ENCODE measurements around the gene MTX1. TPM values are rescaled to one million over a fixed set of nuclear protein-coding genes. Genes with fewer than 3 reads are reported as not detected.

The MTX1 gene
- total and polyA plus RNA-seq, 9 donors = 15.6 to 35.4 (median 27.7) TPM

GRCh38 chr1:155236451-155236850 lies 28.0 kb downstream of the MTX1 start:
- no peak overlapping the region for H3K27ac ChIP-seq
- no peaks in the 10 kb centered on the region for H3K27me3 ChIP-seq
- no peak overlapping the region for H3K4me3 ChIP-seq
- 72 to 81% (median 80%) methylated on average over 5 of the region's 5 CpGs for WGBS, 3 donors
- DNase-seq = no peak
- H3K36me3 ChIP-seq = no peaks in the 10 kb centered on the region
- H3K4me1 ChIP-seq (ENCODE audit: insufficient read depth) = peaks cover 11% of the 10 kb centered on the region
- intact Hi-C loops (cut with DNase I) = no loop called here
- no peaks in the 10 kb centered on the region for H3K9me3 ChIP-seq
- no peak for TF ChIP-seq EP300 (IDR thresholded peaks at IDR 0.05)
- TF ChIP-seq, protein P1, sequence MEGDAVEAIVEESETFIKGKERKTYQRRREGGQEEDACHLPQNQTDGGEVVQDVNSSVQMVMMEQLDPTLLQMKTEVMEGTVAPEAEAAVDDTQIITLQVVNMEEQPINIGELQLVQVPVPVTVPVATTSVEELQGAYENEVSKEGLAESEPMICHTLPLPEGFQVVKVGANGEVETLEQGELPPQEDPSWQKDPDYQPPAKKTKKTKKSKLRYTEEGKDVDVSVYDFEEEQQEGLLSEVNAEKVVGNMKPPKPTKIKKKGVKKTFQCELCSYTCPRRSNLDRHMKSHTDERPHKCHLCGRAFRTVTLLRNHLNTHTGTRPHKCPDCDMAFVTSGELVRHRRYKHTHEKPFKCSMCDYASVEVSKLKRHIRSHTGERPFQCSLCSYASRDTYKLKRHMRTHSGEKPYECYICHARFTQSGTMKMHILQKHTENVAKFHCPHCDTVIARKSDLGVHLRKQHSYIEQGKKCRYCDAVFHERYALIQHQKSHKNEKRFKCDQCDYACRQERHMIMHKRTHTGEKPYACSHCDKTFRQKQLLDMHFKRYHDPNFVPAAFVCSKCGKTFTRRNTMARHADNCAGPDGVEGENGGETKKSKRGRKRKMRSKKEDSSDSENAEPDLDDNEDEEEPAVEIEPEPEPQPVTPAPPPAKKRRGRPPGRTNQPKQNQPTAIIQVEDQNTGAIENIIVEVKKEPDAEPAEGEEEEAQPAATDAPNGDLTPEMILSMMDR (IDR thresholded peaks at IDR 0.05) = no peak
- no peak for TF ChIP-seq POLR2A (IDR thresholded peaks at IDR 0.05)

GRCh38 chr1:155241069-155241679 lies 32.7 kb downstream of the MTX1 start:
- Histone ChIP-seq H3K4me3 (peak overlapping the region; percentile 35), H3K36me3 (no peaks in the 10 kb centered on the region), H3K27me3 (no peaks in the 10 kb centered on the region), H3K9me3 (no peaks in the 10 kb centered on the region), H3K27ac (no peak overlapping the region), H3K4me1 (ENCODE audit: insufficient read depth) (peaks cover 2% of the 10 kb centered on the region)
- 10 to 11% (median 11%) methylated on average over 4 of the region's 4 CpGs for WGBS, 3 donors
- DNase-seq = peak in 3 of 5 donors; percentile 56 to 76 (median 61)
- no peak for TF ChIP-seq EP300 (IDR thresholded peaks at IDR 0.05)
- TF ChIP-seq, protein P1 (IDR thresholded peaks at IDR 0.05) = no peak
- TF ChIP-seq POLR2A (IDR thresholded peaks at IDR 0.05) = no peak
- intact Hi-C loops (cut with DNase I) = loop anchor here in 1 of 4 donors (5.0 kb wide), 1 partner anchor 34 kb away; the partner anchor contains the start of genes MTX1 and THBS3

DNA sequence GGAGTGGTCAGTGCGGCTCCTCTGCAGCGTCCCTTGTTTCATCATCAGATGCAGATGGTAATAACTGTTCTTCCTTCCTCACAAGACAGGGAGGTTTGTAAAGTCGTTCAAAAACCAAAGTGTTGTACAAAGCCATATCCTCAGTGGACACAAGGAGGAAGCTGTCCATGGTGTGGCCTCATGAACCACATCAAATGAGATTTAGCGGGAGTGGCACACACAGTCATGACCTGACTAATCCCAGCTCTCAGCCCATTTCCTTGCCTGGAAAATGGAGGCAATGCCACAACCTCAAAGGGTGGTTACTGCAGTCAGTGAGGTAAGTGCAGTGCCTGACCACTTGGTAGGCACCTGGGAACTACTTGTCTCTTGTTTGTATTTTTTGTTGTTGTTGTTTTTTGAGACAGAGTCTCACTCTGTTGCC lies 33.4 kb downstream of the MTX1 start:
- peaks cover 2% of the 10 kb centered on the region for H3K4me1 ChIP-seq (ENCODE audit: insufficient read depth)
- no peaks in the 10 kb centered on the region for H3K27me3 ChIP-seq
- no peak for DNase-seq
- intact Hi-C loops (cut with DNase I) = loop anchor here in 1 of 4 donors (5.0 kb wide), 1 partner anchor 35 kb away; the partner anchor contains the start of genes MTX1 and THBS3
- no peaks in the 10 kb centered on the region for H3K36me3 ChIP-seq
- no peak overlapping the region for H3K4me3 ChIP-seq
- WGBS, 3 donors = 74 to 76% (median 75%) methylated on average over 4 of the region's 4 CpGs
- TF ChIP-seq, protein P1 (IDR thresholded peaks at IDR 0.05) = no peak
- TF ChIP-seq POLR2A (IDR thresholded peaks at IDR 0.05) = no peak
- H3K27ac ChIP-seq = no peak overlapping the region
- no peaks in the 10 kb centered on the region for H3K9me3 ChIP-seq

DNA sequence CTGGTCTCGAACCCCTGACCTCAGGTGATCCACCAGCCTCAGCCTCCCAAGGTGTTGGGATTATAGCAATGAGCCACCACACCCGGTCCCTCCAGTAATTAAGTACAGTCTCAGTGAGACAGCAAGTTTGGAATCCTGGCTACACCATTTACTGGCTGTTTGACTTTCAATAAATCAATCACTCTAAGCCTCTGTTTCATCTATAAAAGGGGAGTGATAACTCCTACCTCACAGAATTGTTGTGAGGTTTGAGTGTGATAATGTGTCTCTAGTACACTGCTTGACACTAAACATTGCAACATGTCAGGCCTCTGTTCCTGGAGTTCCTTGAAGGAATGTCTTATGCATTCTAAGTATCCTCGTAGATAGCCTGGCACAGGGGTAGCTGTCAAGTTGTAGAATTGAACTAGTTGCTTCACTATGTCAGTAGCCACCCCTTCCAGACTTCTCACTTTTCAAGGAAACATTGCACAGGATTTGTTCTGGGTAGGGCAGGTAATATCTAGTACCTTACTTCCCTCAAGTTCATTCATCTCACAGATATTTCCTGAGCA lies 34.4 kb downstream of the MTX1 start:
- no peak overlapping the region for H3K4me3 ChIP-seq
- no peaks in the 10 kb centered on the region for H3K27me3 ChIP-seq
- WGBS, 3 donors = 72 to 86% (median 84%) methylated on average over 3 of the region's 3 CpGs
- no peaks in the 10 kb centered on the region for H3K36me3 ChIP-seq
- TF ChIP-seq, protein P1 (IDR thresholded peaks at IDR 0.05) = no peak
- TF ChIP-seq POLR2A (IDR thresholded peaks at IDR 0.05) = no peak
- TF ChIP-seq EP300 (IDR thresholded peaks at IDR 0.05) = no peak
- no peak for DNase-seq
- peaks cover 2% of the 10 kb centered on the region for H3K4me1 ChIP-seq (ENCODE audit: insufficient read depth)
- H3K9me3 ChIP-seq = no peaks in the 10 kb centered on the region
- intact Hi-C loops (cut with DNase I) = loop anchor here in 1 of 4 donors (5.0 kb wide), 1 partner anchor 36 kb away; the partner anchor contains the start of genes MTX1 and THBS3
- peak overlapping the region in 1 of 2 donors; percentile 85 for H3K27ac ChIP-seq

Data from ovary (tissue), 9 donors.